HFF-Myc (cell line): ENCODE measurements around the gene OR1F1.

Experiments used
- DNase-seq: peaks from one replicate; pipeline ENCODE4 v3.0.0-alpha.2; 2011; ENCODE audit warnings: low read depth; ENCODE audit errors: extremely low read depth
- H3K4me3 ChIP-seq: replicated peaks from 2 replicates; pipeline ENCODE4 v1.5.1; 2011; ENCODE audit warnings: low read depth, mild to moderate bottlenecking, control low read depth, low read length
- CTCF ChIP-seq: IDR thresholded peaks from 2 replicates; pipeline ENCODE4 v1.5.1; 2012; ENCODE audit warnings: mild to moderate bottlenecking, low read depth, low read length, control low read depth; ENCODE audit errors: missing control alignments

OR1F1 gene

GRCh38 chr16:3249451-3249850 is 61.4 kb downstream of the OR1F1 start:
- DNase-seq, result no peak
- no peak for TF ChIP-seq CTCF
- H3K4me3 ChIP-seq, result no peak overlapping the region

GRCh38 chr16:3252967-3253366 is 65.0 kb downstream of the OR1F1 start:
- H3K4me3 ChIP-seq, result no peak overlapping the region
- TF ChIP-seq CTCF, result no peak
- no peak for DNase-seq

- no peak for DNase-seq
- no peak overlapping the region for H3K4me3 ChIP-seq
- TF ChIP-seq CTCF, result no peak
These were observed 66.3 kb downstream of the OR1F1 start for GRCh38 chr16:3254309-3254708.
